ENCODE data around the gene TRAPPC14. TPM values are rescaled to one million over a fixed set of nuclear protein-coding genes. Genes with fewer than 3 reads are reported as not detected.

The TRAPPC14 gene
- total and polyA plus RNA-seq, 9 of the 15 experiments (the other 6 are each of a cell fraction or from before 2014, with no cell fraction given), result 0.42 to 45.9 (median 18.2) TPM

GRCh38 chr7:100157334-100158228 lies 942 bp downstream of the TRAPPC14 start (continued):
- no peak for TF ChIP-seq SMAD1 (IDR thresholded peaks at IDR 0.05; ENCODE audit: low read depth, low read length, partially characterized antibody)
- TF ChIP-seq SMARCE1 (IDR thresholded peaks at IDR 0.05), result peak; percentile 69; the same call in 1 of the 2 replicates
- TF ChIP-seq JUN (IDR thresholded peaks at IDR 0.05; ENCODE audit: borderline replicate concordance, low read depth, low read length), result peak; percentile 94
- 0 out of 2 replicates have a peak, but pooled peaks have one; percentile 62 for TF ChIP-seq JUN (CRISPR knock-in tag; IDR thresholded peaks at IDR 0.05; ENCODE audit: borderline replicate concordance)
- TF ChIP-seq TBL1XR1 (IDR thresholded peaks at IDR 0.05; ENCODE audit: low read length in 2 of 2), result peak in 1 of 2 experiments; percentile 20; a peak in 1 of 4 replicates
- no peak for TF ChIP-seq ZNF551 (CRISPR knock-in tag; IDR thresholded peaks at IDR 0.05)
- TF ChIP-seq PKNOX1 (IDR thresholded peaks at IDR 0.05), result peak; percentile 73
- TF ChIP-seq, protein P1, sequence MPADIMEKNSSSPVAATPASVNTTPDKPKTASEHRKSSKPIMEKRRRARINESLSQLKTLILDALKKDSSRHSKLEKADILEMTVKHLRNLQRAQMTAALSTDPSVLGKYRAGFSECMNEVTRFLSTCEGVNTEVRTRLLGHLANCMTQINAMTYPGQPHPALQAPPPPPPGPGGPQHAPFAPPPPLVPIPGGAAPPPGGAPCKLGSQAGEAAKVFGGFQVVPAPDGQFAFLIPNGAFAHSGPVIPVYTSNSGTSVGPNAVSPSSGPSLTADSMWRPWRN (IDR thresholded peaks at IDR 0.05; ENCODE audit: low read depth), result no peak
- TF ChIP-seq ZNF311 (CRISPR knock-in tag; IDR thresholded peaks at IDR 0.05), result no peak
- TF ChIP-seq KDM1A (IDR thresholded peaks at IDR 0.05), result 0 out of 4 replicates have a peak, but pooled peaks of 1 of the 2 experiments have one; percentile 31
- TF ChIP-seq HMGN3 (IDR thresholded peaks at IDR 0.05; ENCODE audit: borderline replicate concordance, extremely low read depth, insufficient read length, low read depth, low read length), result peak; percentile 81
- TF ChIP-seq TARDBP (IDR thresholded peaks at IDR 0.05), result 0 out of 2 replicates have a peak, but pooled peaks have one; percentile 73
- TF ChIP-seq, protein P2, sequence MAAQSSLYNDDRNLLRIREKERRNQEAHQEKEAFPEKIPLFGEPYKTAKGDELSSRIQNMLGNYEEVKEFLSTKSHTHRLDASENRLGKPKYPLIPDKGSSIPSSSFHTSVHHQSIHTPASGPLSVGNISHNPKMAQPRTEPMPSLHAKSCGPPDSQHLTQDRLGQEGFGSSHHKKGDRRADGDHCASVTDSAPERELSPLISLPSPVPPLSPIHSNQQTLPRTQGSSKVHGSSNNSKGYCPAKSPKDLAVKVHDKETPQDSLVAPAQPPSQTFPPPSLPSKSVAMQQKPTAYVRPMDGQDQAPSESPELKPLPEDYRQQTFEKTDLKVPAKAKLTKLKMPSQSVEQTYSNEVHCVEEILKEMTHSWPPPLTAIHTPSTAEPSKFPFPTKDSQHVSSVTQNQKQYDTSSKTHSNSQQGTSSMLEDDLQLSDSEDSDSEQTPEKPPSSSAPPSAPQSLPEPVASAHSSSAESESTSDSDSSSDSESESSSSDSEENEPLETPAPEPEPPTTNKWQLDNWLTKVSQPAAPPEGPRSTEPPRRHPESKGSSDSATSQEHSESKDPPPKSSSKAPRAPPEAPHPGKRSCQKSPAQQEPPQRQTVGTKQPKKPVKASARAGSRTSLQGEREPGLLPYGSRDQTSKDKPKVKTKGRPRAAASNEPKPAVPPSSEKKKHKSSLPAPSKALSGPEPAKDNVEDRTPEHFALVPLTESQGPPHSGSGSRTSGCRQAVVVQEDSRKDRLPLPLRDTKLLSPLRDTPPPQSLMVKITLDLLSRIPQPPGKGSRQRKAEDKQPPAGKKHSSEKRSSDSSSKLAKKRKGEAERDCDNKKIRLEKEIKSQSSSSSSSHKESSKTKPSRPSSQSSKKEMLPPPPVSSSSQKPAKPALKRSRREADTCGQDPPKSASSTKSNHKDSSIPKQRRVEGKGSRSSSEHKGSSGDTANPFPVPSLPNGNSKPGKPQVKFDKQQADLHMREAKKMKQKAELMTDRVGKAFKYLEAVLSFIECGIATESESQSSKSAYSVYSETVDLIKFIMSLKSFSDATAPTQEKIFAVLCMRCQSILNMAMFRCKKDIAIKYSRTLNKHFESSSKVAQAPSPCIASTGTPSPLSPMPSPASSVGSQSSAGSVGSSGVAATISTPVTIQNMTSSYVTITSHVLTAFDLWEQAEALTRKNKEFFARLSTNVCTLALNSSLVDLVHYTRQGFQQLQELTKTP (IDR thresholded peaks at IDR 0.05; ENCODE audit: low read depth in 1 of 2, partially characterized antibody in 2 of 2), result peak in 1 of 2 experiments; percentile 48
- no peak for TF ChIP-seq ZNF778 (CRISPR knock-in tag; IDR thresholded peaks at IDR 0.05)
- TF ChIP-seq STAT5A (IDR thresholded peaks at IDR 0.05; ENCODE audit: borderline replicate concordance, low read length), result 0 out of 2 replicates have a peak, but pooled peaks have one; percentile 28
- peak; percentile 73 for TF ChIP-seq SMARCA4 (IDR thresholded peaks at IDR 0.05)
- TF ChIP-seq CTCFL (IDR thresholded peaks at IDR 0.05; ENCODE audit: borderline replicate concordance, insufficient read depth, low read depth, low read length, poor library complexity, severe bottlenecking), result peak; percentile 88
- TF ChIP-seq FOXK1 (CRISPR knock-in tag; IDR thresholded peaks at IDR 0.05; ENCODE audit: borderline replicate concordance), result peak; percentile 86; the same call in 1 of the 2 replicates
- TF ChIP-seq MAFG (tag; conservative IDR thresholded peaks at IDR 0.05), result no peak
